ENCODE data around the gene AZIN2. TPM values are rescaled to one million over a fixed set of nuclear protein-coding genes. Genes with fewer than 3 reads are reported as not detected.
"Not testable (repeated sequence)": the region's sequence is repeated elsewhere in the genome, so short reads cannot be mapped to it uniquely, and the experiment has no call there.

Gene AZIN2
- total RNA-seq, 2 donors from 2014 or later: 1.9 to 3.3 TPM

DNA sequence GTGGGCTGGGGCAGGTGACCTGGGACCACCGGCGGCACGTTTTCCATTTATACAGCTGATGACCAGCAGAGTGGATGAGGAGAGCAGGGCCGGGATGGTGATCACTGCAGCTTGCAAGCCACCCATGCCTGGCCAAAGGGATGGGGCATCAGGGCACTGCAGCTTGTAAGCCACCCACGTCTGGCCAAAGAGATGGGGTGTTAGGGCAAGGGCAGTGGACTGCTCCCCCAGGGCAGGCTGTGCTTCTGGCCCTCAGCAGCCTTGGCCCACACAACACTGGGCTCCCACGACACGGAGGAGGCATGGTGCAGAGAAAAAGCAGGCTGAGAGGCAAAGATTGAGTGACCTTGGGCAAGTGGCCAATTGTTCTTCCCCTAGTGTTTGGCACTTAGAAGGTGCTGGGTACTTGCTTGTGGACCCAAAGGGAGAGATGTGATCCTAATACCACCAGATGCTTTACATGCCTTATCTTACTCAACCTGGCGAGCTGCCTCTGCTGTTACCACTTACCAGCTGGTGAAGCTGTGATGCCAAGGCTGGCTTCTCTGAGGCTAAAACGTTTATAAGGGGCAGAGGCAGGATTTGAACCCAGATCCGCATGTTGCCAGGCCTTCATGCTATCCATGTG is 52.6 kb downstream of the AZIN2 start:
- H3K27ac ChIP-seq: no peak overlapping the region
- DNase-seq (ENCODE audit: low spot score): no peak
- H3K36me3 ChIP-seq: no peaks in the 10 kb centered on the region
- peaks cover 0 to 5% of the 10 kb centered on the region in 2 donors for H3K4me1 ChIP-seq
- H3K4me3 ChIP-seq: no peak overlapping the region
- H3K27me3 ChIP-seq: no peaks in the 10 kb centered on the region
- TF ChIP-seq, protein P1, sequence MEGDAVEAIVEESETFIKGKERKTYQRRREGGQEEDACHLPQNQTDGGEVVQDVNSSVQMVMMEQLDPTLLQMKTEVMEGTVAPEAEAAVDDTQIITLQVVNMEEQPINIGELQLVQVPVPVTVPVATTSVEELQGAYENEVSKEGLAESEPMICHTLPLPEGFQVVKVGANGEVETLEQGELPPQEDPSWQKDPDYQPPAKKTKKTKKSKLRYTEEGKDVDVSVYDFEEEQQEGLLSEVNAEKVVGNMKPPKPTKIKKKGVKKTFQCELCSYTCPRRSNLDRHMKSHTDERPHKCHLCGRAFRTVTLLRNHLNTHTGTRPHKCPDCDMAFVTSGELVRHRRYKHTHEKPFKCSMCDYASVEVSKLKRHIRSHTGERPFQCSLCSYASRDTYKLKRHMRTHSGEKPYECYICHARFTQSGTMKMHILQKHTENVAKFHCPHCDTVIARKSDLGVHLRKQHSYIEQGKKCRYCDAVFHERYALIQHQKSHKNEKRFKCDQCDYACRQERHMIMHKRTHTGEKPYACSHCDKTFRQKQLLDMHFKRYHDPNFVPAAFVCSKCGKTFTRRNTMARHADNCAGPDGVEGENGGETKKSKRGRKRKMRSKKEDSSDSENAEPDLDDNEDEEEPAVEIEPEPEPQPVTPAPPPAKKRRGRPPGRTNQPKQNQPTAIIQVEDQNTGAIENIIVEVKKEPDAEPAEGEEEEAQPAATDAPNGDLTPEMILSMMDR (IDR thresholded peaks at IDR 0.05): no peak
- H3K9me3 ChIP-seq: no peaks in the 10 kb centered on the region

DNA sequence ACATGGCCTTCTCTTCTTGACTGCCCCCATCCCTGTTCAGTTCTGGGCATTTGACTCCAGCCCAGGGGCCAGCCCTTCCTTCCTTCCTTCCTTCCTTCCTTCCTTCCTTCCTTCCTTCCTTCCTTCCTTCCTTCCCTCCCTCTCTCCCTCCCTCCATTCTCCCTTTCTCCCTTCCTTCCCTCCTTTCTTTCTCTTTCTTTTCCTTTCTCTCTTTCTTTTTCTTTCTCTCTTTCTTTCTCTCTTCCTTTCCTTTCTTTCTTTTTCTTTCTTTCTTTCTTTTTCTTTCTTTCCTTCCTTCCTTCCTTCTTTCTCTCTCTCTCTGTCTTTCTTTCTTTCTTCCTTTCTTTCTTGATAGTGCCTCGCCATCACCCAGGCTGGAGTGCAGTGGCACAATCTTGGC is 55.1 kb downstream of the AZIN2 start:
- H3K4me1 ChIP-seq; H3K36me3 ChIP-seq; H3K9me3 ChIP-seq; H3K27ac ChIP-seq; DNase-seq (ENCODE audit: low spot score); H3K27me3 ChIP-seq; H3K4me3 ChIP-seq: not testable (repeated sequence)

DNA sequence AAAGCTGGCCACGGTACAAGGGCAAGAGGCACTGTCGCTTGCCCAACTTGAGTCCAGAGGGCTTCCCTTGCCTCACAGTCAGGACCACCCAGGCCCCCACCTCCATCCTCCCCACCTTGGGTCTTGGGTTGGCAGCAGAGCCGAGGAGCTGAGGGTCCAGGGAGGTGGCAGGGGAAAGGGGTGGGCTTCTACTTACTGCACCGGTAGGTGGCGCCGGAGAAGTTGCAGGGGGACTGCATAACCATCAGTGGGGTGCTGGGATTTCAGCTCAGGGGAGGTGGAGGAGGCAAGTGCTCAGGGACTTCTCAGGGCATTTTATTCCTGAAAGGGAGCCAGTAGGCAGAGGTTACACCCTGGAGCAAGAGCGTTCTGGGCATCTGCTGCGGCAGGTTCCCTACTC is 56.8 kb downstream of the AZIN2 start:
- Histone ChIP-seq H3K9me3 (no peaks in the 10 kb centered on the region), H3K4me1 (peaks cover 0 to 9% of the 10 kb centered on the region in 2 donors), H3K36me3 (no peaks in the 10 kb centered on the region), H3K27me3 (no peaks in the 10 kb centered on the region), H3K4me3 (no peak overlapping the region), H3K27ac (no peak overlapping the region)
- TF ChIP-seq, protein P1 (IDR thresholded peaks at IDR 0.05): peak; percentile 34 to 65
- no peak for DNase-seq (ENCODE audit: low spot score)

DNA sequence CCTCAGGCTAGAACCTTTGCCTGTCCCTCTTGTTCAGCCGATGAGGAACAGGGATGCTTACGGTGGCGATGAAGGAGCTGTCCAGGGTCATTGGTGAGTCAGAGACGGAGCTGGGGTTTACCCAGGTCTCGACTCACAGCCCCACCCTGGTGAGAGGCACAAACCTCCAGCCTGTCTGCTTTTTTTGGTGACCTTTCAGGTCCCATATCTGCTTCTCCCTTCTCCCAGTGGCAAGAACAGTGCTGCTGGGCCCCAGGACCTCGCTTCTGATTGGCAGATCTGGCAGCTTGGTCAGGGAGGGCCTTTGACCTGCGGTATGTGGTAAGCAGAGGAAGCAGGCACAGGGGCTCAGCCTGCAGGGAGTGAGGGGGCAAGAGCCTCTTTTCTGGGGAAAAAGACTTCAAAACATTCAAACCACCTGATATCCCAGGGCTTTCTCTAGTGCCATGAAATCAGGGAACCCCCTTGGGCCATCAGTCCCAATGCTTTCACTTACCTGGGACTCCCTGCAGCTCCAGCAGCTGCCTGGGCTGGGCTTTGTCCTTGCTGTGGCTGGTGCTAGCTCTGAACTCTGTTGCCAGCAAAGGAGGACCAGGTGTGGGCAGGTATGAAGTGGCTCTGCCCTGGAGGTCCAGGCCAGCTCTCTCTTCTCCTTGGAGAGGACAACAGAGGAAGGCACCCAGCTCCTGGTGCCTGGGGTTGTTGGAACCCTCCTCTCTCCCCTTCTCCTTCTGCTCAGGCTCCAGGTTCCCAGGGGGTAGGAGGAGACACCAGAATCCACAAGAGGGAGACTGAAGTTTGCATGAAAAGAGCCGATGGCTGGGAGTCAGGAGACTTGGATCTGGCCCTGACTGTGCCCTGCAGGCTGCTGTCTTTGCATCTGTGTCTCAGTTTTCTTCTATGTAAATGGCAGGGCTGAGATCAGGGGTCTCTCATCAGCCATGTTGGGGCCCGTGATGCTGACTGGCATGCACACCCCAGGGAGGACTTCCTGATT is 59.5 kb downstream of the AZIN2 start:
- Histone ChIP-seq H3K4me1 (peaks cover 0 to 13% of the 10 kb centered on the region in 2 donors), H3K4me3 (no peak overlapping the region), H3K36me3 (no peaks in the 10 kb centered on the region), H3K27ac (no peak overlapping the region), H3K27me3 (no peaks in the 10 kb centered on the region), H3K9me3 (no peaks in the 10 kb centered on the region)
- no peak for DNase-seq (ENCODE audit: low spot score)
- TF ChIP-seq, protein P1 (IDR thresholded peaks at IDR 0.05): no peak

DNA sequence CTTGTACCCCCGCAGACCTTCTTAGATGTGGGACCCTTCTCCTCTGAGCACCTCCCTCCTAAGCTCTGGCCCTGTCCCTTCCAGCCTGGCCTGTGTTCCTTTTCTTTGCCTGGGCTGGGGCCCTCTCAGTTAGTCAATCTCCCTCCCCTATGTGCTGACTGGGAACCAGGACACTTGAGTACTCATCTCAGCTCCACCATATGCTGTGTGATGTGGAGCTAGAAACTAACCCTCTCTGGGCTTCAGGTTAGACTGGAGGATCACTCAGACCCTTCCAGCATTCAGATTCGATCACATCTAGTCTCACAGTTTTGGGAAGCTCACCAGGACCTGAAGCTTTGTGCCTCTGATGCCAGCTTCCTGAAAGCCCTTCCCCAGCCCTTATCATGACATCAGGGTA is 60.3 kb downstream of the AZIN2 start:
- H3K36me3 ChIP-seq: no peaks in the 10 kb centered on the region
- no peak for DNase-seq (ENCODE audit: low spot score)
- no peak overlapping the region for H3K4me3 ChIP-seq
- H3K27me3 ChIP-seq: no peaks in the 10 kb centered on the region
- no peak overlapping the region for H3K27ac ChIP-seq
- H3K4me1 ChIP-seq: peaks cover 0 to 13% of the 10 kb centered on the region in 2 donors
- no peaks in the 10 kb centered on the region for H3K9me3 ChIP-seq
- TF ChIP-seq, protein P1 (IDR thresholded peaks at IDR 0.05): no peak

DNA sequence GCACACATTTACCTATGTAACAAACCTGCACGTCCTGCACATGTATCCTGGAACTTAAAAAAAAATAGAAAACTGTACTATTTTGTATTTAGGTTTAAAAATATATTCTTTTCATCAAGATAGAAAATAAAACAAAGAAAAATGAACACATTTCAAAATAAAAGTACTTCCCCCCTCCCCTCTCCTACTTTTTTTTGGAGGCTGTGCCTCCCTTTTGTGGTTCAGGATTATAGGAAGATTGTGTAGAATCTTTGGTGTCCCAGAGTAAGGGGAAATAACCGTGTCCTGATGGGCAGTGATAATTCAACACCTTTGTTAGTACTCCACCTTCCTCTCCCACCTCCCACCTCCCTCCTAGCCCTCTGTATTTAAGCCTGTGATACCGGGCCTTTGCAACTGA is 60.8 kb downstream of the AZIN2 start:
- TF ChIP-seq, protein P1 (IDR thresholded peaks at IDR 0.05): no peak
- Histone ChIP-seq H3K4me1 (peaks cover 0 to 13% of the 10 kb centered on the region in 2 donors), H3K27me3 (no peaks in the 10 kb centered on the region), H3K4me3 (no peak overlapping the region), H3K36me3 (peaks cover 6% of the 10 kb centered on the region), H3K9me3 (no peaks in the 10 kb centered on the region), H3K27ac (no peak overlapping the region)
- no peak for DNase-seq (ENCODE audit: low spot score)

Measured in right atrium auricular region (tissue), 2 donors.